GM04503 (cell line): ENCODE measurements around the gene ZCCHC9.

Experiments
- DNase-seq: peaks from one replicate; pipeline ENCODE4 v3.0.0-alpha.2; 2012; ENCODE audit warnings: low read depth

Gene ZCCHC9

GRCh38 chr5:81359108-81359507, 57.7 kb downstream of the ZCCHC9 start:
- DNase-seq = no peak

- no peak for DNase-seq
These were observed 58.5 kb downstream of the ZCCHC9 start for GRCh38 chr5:81359881-81360280.

GRCh38 chr5:81360640-81361039, 59.3 kb downstream of the ZCCHC9 start:
- DNase-seq = no peak

GRCh38 chr5:81361600-81361999, 60.2 kb downstream of the ZCCHC9 start:
- no peak for DNase-seq
